ENCODE results near the gene FUT9.

DNA sequence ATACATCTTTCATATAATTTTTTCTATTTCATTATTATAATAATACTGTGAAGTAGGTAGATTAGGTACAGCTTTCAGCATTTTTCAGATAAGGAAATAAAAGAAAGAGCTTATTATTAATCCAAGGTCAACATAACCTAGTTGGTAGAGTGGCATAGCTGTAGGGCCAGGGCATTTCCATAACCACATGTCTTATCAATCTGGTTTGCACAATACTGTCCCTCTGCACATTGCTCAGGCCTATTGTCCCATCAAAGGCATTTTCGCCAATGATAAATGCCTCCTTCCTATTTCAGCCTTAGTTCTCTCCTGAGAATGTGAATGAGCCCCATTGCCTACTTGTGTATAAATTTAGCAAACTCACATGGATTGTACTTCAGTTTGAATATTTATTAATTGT is 234.0 kb downstream of the FUT9 start:
- TF ChIP-seq, protein P1, sequence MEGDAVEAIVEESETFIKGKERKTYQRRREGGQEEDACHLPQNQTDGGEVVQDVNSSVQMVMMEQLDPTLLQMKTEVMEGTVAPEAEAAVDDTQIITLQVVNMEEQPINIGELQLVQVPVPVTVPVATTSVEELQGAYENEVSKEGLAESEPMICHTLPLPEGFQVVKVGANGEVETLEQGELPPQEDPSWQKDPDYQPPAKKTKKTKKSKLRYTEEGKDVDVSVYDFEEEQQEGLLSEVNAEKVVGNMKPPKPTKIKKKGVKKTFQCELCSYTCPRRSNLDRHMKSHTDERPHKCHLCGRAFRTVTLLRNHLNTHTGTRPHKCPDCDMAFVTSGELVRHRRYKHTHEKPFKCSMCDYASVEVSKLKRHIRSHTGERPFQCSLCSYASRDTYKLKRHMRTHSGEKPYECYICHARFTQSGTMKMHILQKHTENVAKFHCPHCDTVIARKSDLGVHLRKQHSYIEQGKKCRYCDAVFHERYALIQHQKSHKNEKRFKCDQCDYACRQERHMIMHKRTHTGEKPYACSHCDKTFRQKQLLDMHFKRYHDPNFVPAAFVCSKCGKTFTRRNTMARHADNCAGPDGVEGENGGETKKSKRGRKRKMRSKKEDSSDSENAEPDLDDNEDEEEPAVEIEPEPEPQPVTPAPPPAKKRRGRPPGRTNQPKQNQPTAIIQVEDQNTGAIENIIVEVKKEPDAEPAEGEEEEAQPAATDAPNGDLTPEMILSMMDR (conservative IDR thresholded peaks at IDR 0.05 in 1 of 2, IDR thresholded peaks at IDR 0.05 in 1 of 2; ENCODE audit: low read depth in 1 of 2, low read length in 2 of 2): no peak
- no peak for TF ChIP-seq EZH2 (IDR thresholded peaks at IDR 0.05; ENCODE audit: low read length, missing control alignments)
